Activated CD4-positive, alpha-beta T cell treated with anti-CD3 and anti-CD28 coated beads, Interleukin-2, amount 10 ng/mL, durations not matched to agents 7 days and 5 days (primary cell): ENCODE results near the gene CCL23. TPM values are rescaled to one million over a fixed set of nuclear protein-coding genes. Genes with fewer than 3 reads are reported as not detected.

Experiments
- CTCF ChIA-PET: fragments of 350-600 bp; sonication (Branson Sonifier 250); formaldehyde crosslinking; loops from one replicate; lab custom pipeline; 2021; ENCODE audit warnings: antibody characterized with exemption; lab: Charles Lee
- POLR2A ChIA-PET: fragments of 350-600 bp; sonication (Branson Sonifier 250); formaldehyde crosslinking; loops from one replicate; lab custom pipeline; 2021; ENCODE audit warnings: antibody characterized with exemption; lab: Charles Lee
- DNase-seq: peaks from one replicate; pipeline ENCODE4 v3.0.0-alpha.2; 2020
- H3K27ac Mint-ChIP-seq: one replicate; pipeline ENCODE4 v1.8.0; 2021; ENCODE audit warnings: mild to moderate bottlenecking, moderate library complexity, mixed read lengths
- H3K27me3 Mint-ChIP-seq: one replicate; pipeline ENCODE4 v1.8.0; 2021; ENCODE audit warnings: mixed read lengths
- H3K36me3 Mint-ChIP-seq: one replicate; pipeline ENCODE4 v1.8.0; 2021; ENCODE audit warnings: low read depth, mixed read lengths
- H3K4me1 Mint-ChIP-seq: one replicate; pipeline ENCODE4 v1.8.0; 2021; ENCODE audit warnings: mixed read lengths
- H3K4me3 Mint-ChIP-seq: one replicate; pipeline ENCODE4 v1.8.0; 2021; ENCODE audit warnings: mild to moderate bottlenecking, moderate library complexity, mixed read lengths
- H3K9me3 Mint-ChIP-seq: one replicate; pipeline ENCODE4 v1.8.0; 2021; ENCODE audit warnings: mixed read lengths
- total RNA-seq, 2 experiments: library from RNA; stranded (reverse); gene quantifications; one replicate each; pipeline ENCODE4 v1.2.3, GENCODE V29; 2021

The CCL23 gene, protein sequence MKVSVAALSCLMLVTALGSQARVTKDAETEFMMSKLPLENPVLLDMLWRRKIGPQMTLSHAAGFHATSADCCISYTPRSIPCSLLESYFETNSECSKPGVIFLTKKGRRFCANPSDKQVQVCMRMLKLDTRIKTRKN
- total RNA-seq = not detected

- Mint-ChIP-seq H3K4me3 (no peak within 1 kb of the TSS), H3K27me3 (peaks cover 45% of the 10 kb centered on the region), H3K27ac (no peak within 1 kb of the TSS), H3K9me3 (no peaks in the 10 kb centered on the region), H3K4me1 (no peaks in the 10 kb centered on the region), H3K36me3 (no peaks in the 10 kb centered on the region)
- DNase-seq = no peak
- POLR2A ChIA-PET = no interaction called here
- CTCF ChIA-PET = no interaction called here
These were observed at the start of gene CCL23 for GRCh38 chr17:36017799-36018198. TSS of gene CCL23 (minus strand) at chr17:36017972. CDS start at chr17:36017897, 75 bp downstream.

- no peak overlapping the region for H3K4me3 Mint-ChIP-seq
- H3K27ac Mint-ChIP-seq = no peak overlapping the region
- ChIA-PET POLR2A (no interaction called here), CTCF (interaction anchor here (1.1 to 1.7 kb wide), 5 partner anchors 11 to 97 kb away, joined by 3 to 5 read pairs (median 4); partner anchors contain the start of gene CCL3)
- no peaks in the 10 kb centered on the region for H3K4me1 Mint-ChIP-seq
- H3K27me3 Mint-ChIP-seq = peaks cover 22% of the 10 kb centered on the region
- no peak for DNase-seq
- H3K9me3 Mint-ChIP-seq = no peaks in the 10 kb centered on the region
- no peaks in the 10 kb centered on the region for H3K36me3 Mint-ChIP-seq
These were observed 48.7 kb upstream of the CCL23 start for GRCh38 chr17:36066365-36066985.

GRCh38 chr17:36063786-36064541 is 46.2 kb upstream of the CCL23 start, which contains the start of gene CCL18:
TSS of gene CCL18 (plus strand) at chr17:36064272. CDS start at chr17:36064343, 71 bp downstream.
- Mint-ChIP-seq H3K36me3 (no peaks in the 10 kb centered on the region), H3K4me1 (no peaks in the 10 kb centered on the region), H3K4me3 (no peak within 1 kb of the TSS), H3K27ac (no peak within 1 kb of the TSS), H3K27me3 (peaks cover 29% of the 10 kb centered on the region), H3K9me3 (no peaks in the 10 kb centered on the region)
- DNase-seq = no peak
- ChIA-PET POLR2A (no interaction called here), CTCF (interaction anchor here (0.5 kb wide), 1 partner anchor 144 kb away, joined by 3 read pairs; no protein-coding TSS in a partner anchor)

- ChIA-PET CTCF (no interaction called here), POLR2A (no interaction called here)
- Mint-ChIP-seq H3K4me1 (no peaks in the 10 kb centered on the region), H3K9me3 (no peaks in the 10 kb centered on the region), H3K27ac (no peak overlapping the region), H3K4me3 (no peak overlapping the region), H3K27me3 (peaks cover 30% of the 10 kb centered on the region), H3K36me3 (no peaks in the 10 kb centered on the region)
- DNase-seq = no peak
These were observed 43.0 kb upstream of the CCL23 start for GRCh38 chr17:36060816-36061215.

GRCh38 chr17:36059406-36059805 is 41.6 kb upstream of the CCL23 start:
- no peaks in the 10 kb centered on the region for H3K4me1 Mint-ChIP-seq
- H3K27ac Mint-ChIP-seq = no peak overlapping the region
- no peak for DNase-seq
- POLR2A ChIA-PET = no interaction called here
- no peaks in the 10 kb centered on the region for H3K9me3 Mint-ChIP-seq
- CTCF ChIA-PET = no interaction called here
- H3K4me3 Mint-ChIP-seq = no peak overlapping the region
- H3K36me3 Mint-ChIP-seq = no peaks in the 10 kb centered on the region
- H3K27me3 Mint-ChIP-seq = peaks cover 23% of the 10 kb centered on the region

DNA sequence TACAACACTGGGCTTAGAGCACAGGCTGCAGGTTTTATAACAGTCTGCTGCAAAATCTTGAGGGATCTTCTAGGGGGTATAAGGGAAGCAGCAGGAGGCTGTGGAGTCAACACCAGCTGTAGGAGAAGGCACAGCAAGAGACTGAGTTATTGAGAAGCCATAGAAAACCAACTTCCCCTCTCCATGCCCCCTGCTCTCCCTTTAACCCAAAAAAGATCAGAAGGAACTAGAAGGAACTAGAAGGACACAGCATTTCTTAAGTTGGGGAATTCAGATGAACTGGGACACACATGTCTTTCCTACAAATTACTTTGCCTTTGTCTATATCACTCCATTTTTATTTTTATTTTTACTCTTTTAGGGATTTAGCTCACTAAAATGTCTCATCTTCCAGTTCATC is 40.1 kb upstream of the CCL23 start:
- CTCF ChIA-PET = no interaction called here
- H3K27ac Mint-ChIP-seq = no peak overlapping the region
- H3K4me1 Mint-ChIP-seq = no peaks in the 10 kb centered on the region
- DNase-seq = no peak
- H3K4me3 Mint-ChIP-seq = no peak overlapping the region
- peaks cover 30% of the 10 kb centered on the region for H3K27me3 Mint-ChIP-seq
- POLR2A ChIA-PET = no interaction called here
- H3K9me3 Mint-ChIP-seq = no peaks in the 10 kb centered on the region
- H3K36me3 Mint-ChIP-seq = no peaks in the 10 kb centered on the region

DNA sequence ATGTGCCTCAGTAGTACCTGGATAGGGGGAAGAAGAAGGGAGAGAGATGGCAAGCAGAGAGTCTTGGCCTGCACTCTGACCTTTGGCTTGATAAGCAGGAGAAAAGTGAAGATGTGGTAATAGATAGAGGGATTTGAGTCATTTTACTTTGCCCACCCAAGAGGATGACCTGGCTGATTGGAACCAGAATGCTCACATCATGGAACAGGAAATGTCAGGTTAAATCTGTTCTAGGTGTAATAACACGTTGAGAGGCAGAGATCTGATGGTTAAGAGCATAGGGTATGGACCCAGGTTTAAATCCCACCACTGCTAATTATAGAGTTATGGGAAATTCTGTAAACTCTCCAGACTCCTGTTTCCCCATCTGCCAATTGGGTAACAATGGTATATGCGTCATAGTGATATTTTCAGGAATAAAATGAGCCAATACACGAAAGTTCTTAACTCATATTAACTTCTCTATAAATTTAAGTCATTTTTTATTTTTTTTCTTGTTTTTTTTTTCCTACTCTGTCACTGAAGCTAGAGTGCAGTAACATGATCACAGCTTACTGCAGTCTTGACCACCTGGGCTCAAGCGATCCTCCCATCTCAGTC is 38.2 kb upstream of the CCL23 start:
- DNase-seq = no peak
- H3K4me3 Mint-ChIP-seq = no peak overlapping the region
- H3K9me3 Mint-ChIP-seq = no peaks in the 10 kb centered on the region
- H3K27me3 Mint-ChIP-seq = peaks cover 41% of the 10 kb centered on the region
- H3K27ac Mint-ChIP-seq = no peak overlapping the region
- POLR2A ChIA-PET = no interaction called here
- no peaks in the 10 kb centered on the region for H3K4me1 Mint-ChIP-seq
- CTCF ChIA-PET = interaction anchor here (1.2 kb wide), 1 partner anchor 16 kb away, joined by 5 read pairs; no protein-coding TSS in a partner anchor
- H3K36me3 Mint-ChIP-seq = no peaks in the 10 kb centered on the region

DNA sequence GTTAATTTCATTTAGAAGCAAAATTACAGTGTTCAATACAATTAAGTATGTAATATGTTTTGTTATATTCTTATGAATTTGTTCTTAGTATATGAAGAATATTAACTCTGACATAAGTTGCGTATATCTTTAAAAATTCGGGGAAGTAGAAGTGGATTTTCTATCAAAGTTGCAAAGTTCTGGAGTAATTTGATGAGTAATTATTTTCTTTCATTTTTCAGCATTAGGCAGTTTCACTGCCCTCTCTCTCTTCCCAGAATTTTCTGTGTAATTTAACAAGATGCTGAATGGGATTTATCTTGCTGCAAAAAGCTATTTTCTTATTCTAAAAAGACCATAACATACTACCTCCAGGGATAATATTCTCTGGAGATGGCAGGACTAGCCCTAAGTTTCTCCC is 37.4 kb upstream of the CCL23 start:
- Mint-ChIP-seq H3K36me3 (no peaks in the 10 kb centered on the region), H3K4me3 (no peak overlapping the region), H3K4me1 (no peaks in the 10 kb centered on the region), H3K9me3 (peaks cover 2% of the 10 kb centered on the region), H3K27ac (no peak overlapping the region), H3K27me3 (peaks cover 40% of the 10 kb centered on the region)
- ChIA-PET CTCF (interaction anchor here (1.0 to 1.3 kb wide), 2 partner anchors 10 to 13 kb away, joined by 3 read pairs; no protein-coding TSS in a partner anchor), POLR2A (no interaction called here)
- no peak for DNase-seq

GRCh38 chr17:36049643-36050042 is 31.9 kb upstream of the CCL23 start:
- CTCF ChIA-PET = no interaction called here
- Mint-ChIP-seq H3K27ac (no peak overlapping the region), H3K27me3 (peaks cover 46% of the 10 kb centered on the region), H3K36me3 (no peaks in the 10 kb centered on the region), H3K4me3 (no peak overlapping the region), H3K4me1 (no peaks in the 10 kb centered on the region), H3K9me3 (peaks cover 16% of the 10 kb centered on the region)
- DNase-seq = no peak
- POLR2A ChIA-PET = no interaction called here

GRCh38 chr17:36048066-36048465 is 30.3 kb upstream of the CCL23 start:
- Mint-ChIP-seq H3K4me1 (no peaks in the 10 kb centered on the region), H3K36me3 (no peaks in the 10 kb centered on the region), H3K27ac (no peak overlapping the region), H3K27me3 (peaks cover 42% of the 10 kb centered on the region), H3K4me3 (no peak overlapping the region), H3K9me3 (peaks cover 16% of the 10 kb centered on the region)
- no peak for DNase-seq
- CTCF ChIA-PET = interaction anchor here (1.9 kb wide), 1 partner anchor 17 kb away, joined by 5 read pairs; no protein-coding TSS in a partner anchor
- POLR2A ChIA-PET = no interaction called here

DNA sequence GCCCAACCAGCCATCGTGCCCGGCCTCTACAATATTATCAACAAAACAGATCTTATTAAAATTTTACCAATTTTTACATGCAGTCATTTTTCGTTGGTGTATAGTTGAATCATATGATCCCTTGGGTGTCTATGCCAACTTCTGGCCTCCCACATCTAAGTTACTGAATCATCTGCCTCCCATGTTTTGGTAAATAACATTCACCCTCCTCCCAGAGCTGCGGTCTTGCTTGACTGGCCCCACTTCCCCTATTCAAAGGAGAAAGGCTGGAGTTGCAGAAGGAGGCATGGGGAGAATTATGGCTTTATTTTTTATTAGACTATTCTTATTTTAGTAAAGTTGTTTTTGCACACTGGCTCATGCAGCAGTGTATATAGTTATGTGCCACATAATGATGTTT is 18.5 kb upstream of the CCL23 start:
- H3K36me3 Mint-ChIP-seq = no peaks in the 10 kb centered on the region
- POLR2A ChIA-PET = no interaction called here
- H3K27me3 Mint-ChIP-seq = peaks cover 19% of the 10 kb centered on the region
- no peaks in the 10 kb centered on the region for H3K4me1 Mint-ChIP-seq
- no peaks in the 10 kb centered on the region for H3K9me3 Mint-ChIP-seq
- CTCF ChIA-PET = no interaction called here
- no peak overlapping the region for H3K27ac Mint-ChIP-seq
- H3K4me3 Mint-ChIP-seq = no peak overlapping the region
- DNase-seq = no peak

- Mint-ChIP-seq H3K9me3 (no peaks in the 10 kb centered on the region), H3K27me3 (peaks cover 31% of the 10 kb centered on the region), H3K27ac (no peak overlapping the region), H3K4me3 (no peak overlapping the region), H3K36me3 (no peaks in the 10 kb centered on the region), H3K4me1 (no peaks in the 10 kb centered on the region)
- ChIA-PET POLR2A (no interaction called here), CTCF (no interaction called here)
- DNase-seq = no peak
These were observed 16.4 kb upstream of the CCL23 start for GRCh38 chr17:36034127-36034526.

DNA sequence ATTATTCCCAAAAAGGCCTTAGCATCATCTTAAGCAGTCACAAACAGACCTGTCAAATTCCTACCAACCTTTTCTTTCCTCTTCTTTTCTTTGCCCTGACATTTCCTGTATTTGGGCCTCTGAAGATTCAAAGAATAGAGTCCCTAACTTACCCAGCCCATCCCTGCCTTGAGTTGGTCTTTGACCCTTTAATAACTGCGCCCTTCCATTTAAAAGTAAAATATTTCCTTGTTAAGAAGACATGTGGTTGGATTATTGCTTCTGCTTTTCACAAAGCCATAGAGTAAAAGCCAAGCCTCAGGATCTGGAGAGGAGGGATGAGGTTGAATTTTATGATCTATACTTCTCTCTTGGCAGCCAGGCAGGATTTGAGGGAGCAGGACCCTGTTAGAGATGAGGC is 13.2 kb upstream of the CCL23 start:
- no peak overlapping the region for H3K4me3 Mint-ChIP-seq
- H3K27ac Mint-ChIP-seq = no peak overlapping the region
- no peaks in the 10 kb centered on the region for H3K4me1 Mint-ChIP-seq
- ChIA-PET CTCF (no interaction called here), POLR2A (no interaction called here)
- DNase-seq = no peak
- H3K9me3 Mint-ChIP-seq = no peaks in the 10 kb centered on the region
- peaks cover 34% of the 10 kb centered on the region for H3K27me3 Mint-ChIP-seq
- H3K36me3 Mint-ChIP-seq = no peaks in the 10 kb centered on the region
